HL-60 (cell line): ENCODE measurements around the gene INSC.

Experiments used
- DNase-seq, 2 experiments: peaks; one replicate each; pipeline ENCODE4 v3.0.0-alpha.2; 2010 to 2020; ENCODE audit warnings: low read depth in 1 of 2, low spot score in 1 of 2
- H3K27ac ChIP-seq: fragments of 250-450 bp; sonication (Bioruptor Pico); replicated peaks from 2 replicates; pipeline ENCODE4 v1.5.1; 2020; ENCODE audit warnings: mild to moderate bottlenecking, moderate library complexity
- H3K27me3 ChIP-seq: fragments of 250-450 bp; sonication (Bioruptor Pico); 2 replicates; pipeline ENCODE4 v1.5.1; 2021; ENCODE audit warnings: mild to moderate bottlenecking, moderate library complexity; ENCODE audit not compliant: insufficient read depth, poor library complexity, severe bottlenecking
- H3K4me3 ChIP-seq: replicated peaks from 2 replicates; pipeline ENCODE4 v1.5.1; 2011; ENCODE audit warnings: mild to moderate bottlenecking, control low read depth, low read length; ENCODE audit not compliant: insufficient read depth
- GABPA ChIP-seq: IDR thresholded peaks from 2 replicates; pipeline ENCODE4 v1.6.1; 2012; ENCODE audit warnings: low read depth
- POLR2AphosphoS5 ChIP-seq: IDR thresholded peaks from 2 replicates; pipeline ENCODE4 v1.6.1; 2012; ENCODE audit warnings: low read depth
- SPI1 ChIP-seq: IDR thresholded peaks from 2 replicates; pipeline ENCODE4 v1.6.1; 2012; ENCODE audit warnings: low read depth, mild to moderate bottlenecking, borderline replicate concordance
- TF ChIP-seq, protein P1 (sequence below): IDR thresholded peaks from one replicate; pipeline ENCODE4 v1.5.1; 2011; ENCODE audit warnings: low read length, control low read depth, inconsistent platforms; ENCODE audit not compliant: insufficient read depth
- TF ChIP-seq, protein P2 (sequence below): IDR thresholded peaks from 2 replicates; pipeline ENCODE4 v1.6.1; 2012; ENCODE audit warnings: low read depth; ENCODE audit not compliant: insufficient replicate concordance

Gene INSC

DNA sequence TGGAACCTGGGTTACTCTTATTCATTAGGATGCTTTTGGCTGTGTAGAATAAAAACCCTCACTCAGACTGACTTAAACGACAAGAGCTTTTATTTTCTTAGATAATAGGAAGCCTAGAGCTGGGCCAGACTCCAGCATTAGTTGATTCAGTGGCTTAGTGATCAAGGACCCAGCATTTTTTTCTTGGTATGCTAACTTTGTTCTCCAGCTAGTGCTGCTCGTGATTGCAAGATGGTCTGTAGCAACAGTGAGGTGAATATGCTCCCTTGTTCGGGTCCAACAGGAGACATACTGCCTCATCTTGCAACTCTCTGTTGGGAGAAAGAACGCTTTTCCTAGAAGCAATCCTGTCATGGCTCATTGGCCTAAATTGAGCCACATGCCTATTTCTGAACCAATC lies 33.4 kb downstream of the INSC start:
- no peak overlapping the region for H3K27ac ChIP-seq
- H3K27me3 ChIP-seq, result no peaks in the 10 kb centered on the region
- no peak for DNase-seq
- H3K4me3 ChIP-seq, result no peak overlapping the region
- TF ChIP-seq, protein P1, sequence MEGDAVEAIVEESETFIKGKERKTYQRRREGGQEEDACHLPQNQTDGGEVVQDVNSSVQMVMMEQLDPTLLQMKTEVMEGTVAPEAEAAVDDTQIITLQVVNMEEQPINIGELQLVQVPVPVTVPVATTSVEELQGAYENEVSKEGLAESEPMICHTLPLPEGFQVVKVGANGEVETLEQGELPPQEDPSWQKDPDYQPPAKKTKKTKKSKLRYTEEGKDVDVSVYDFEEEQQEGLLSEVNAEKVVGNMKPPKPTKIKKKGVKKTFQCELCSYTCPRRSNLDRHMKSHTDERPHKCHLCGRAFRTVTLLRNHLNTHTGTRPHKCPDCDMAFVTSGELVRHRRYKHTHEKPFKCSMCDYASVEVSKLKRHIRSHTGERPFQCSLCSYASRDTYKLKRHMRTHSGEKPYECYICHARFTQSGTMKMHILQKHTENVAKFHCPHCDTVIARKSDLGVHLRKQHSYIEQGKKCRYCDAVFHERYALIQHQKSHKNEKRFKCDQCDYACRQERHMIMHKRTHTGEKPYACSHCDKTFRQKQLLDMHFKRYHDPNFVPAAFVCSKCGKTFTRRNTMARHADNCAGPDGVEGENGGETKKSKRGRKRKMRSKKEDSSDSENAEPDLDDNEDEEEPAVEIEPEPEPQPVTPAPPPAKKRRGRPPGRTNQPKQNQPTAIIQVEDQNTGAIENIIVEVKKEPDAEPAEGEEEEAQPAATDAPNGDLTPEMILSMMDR, result no peak
- no peak for TF ChIP-seq GABPA
- TF ChIP-seq, protein P2, sequence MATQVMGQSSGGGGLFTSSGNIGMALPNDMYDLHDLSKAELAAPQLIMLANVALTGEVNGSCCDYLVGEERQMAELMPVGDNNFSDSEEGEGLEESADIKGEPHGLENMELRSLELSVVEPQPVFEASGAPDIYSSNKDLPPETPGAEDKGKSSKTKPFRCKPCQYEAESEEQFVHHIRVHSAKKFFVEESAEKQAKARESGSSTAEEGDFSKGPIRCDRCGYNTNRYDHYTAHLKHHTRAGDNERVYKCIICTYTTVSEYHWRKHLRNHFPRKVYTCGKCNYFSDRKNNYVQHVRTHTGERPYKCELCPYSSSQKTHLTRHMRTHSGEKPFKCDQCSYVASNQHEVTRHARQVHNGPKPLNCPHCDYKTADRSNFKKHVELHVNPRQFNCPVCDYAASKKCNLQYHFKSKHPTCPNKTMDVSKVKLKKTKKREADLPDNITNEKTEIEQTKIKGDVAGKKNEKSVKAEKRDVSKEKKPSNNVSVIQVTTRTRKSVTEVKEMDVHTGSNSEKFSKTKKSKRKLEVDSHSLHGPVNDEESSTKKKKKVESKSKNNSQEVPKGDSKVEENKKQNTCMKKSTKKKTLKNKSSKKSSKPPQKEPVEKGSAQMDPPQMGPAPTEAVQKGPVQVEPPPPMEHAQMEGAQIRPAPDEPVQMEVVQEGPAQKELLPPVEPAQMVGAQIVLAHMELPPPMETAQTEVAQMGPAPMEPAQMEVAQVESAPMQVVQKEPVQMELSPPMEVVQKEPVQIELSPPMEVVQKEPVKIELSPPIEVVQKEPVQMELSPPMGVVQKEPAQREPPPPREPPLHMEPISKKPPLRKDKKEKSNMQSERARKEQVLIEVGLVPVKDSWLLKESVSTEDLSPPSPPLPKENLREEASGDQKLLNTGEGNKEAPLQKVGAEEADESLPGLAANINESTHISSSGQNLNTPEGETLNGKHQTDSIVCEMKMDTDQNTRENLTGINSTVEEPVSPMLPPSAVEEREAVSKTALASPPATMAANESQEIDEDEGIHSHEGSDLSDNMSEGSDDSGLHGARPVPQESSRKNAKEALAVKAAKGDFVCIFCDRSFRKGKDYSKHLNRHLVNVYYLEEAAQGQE, result no peak
- no peak for TF ChIP-seq SPI1
- TF ChIP-seq POLR2AphosphoS5, result no peak

DNA sequence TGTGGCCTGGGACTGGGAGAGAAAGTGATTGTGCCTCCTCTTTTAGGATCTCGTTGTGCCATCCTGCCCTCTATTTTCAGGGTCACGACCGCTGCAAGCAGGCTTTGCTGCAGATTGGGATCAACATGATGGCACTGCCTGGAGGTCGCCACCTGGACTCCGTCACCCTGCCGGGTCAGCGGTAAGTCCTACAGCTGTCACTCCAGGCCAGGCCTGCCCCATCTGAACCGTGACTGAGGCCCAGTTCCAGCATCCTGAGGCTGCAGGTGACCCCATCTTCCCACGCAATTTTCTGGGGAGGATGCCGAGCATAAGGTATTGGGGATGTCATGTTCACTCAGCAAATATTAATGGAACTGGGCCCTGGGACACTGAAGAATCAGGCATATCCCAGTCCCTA lies 34.3 kb downstream of the INSC start:
- H3K27me3 ChIP-seq, result no peaks in the 10 kb centered on the region
- DNase-seq, result no peak
- no peak for TF ChIP-seq GABPA
- TF ChIP-seq POLR2AphosphoS5, result no peak
- no peak for TF ChIP-seq SPI1
- TF ChIP-seq, protein P1, result no peak
- no peak overlapping the region for H3K4me3 ChIP-seq
- no peak overlapping the region for H3K27ac ChIP-seq

DNA sequence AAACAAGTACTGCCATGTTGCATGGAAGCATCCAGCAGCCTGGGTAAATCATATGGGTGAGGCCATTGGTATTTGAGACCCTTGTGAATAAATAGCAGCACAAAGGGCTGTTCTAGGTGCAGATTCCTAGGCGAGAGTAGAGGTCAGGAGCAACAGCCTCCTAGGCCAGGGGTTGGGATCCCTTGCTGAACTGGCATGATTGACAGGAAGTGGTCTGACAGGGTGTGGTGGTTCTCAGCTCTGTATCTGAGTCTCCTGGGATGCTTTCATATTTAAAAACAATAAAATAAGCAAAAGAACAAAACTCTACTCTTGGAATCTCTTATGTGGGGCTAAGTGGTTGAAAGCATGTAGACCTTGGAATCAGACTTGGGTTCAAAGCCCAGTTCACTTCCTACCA lies 35.8 kb downstream of the INSC start:
- no peak for DNase-seq
- H3K27me3 ChIP-seq, result no peaks in the 10 kb centered on the region
- no peak overlapping the region for H3K27ac ChIP-seq
- H3K4me3 ChIP-seq, result no peak overlapping the region
- TF ChIP-seq, protein P1, result no peak
- TF ChIP-seq GABPA (no peak), POLR2AphosphoS5 (no peak), SPI1 (no peak)
- TF ChIP-seq, protein P2, result no peak

DNA sequence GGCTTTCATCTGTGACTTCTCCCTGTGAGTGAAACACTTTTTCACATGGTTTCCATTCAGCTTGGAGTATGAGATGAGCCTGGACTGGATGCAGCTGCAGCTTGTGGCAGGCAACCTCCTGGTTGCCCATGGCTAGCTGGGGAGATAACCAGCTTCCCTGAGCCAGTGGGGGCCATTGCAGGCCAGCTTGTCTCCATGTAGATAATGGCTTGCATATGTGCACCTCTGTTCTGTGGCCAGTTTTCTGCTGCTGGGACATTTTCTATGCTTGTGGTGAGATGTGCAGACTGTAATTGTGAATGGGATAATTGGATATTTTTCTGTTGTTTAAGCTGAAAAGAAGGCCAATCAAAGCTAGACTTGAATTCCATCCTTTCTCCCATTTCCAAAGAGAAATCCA lies 38.5 kb downstream of the INSC start:
- no peak for TF ChIP-seq SPI1
- TF ChIP-seq GABPA, result no peak
- no peak for TF ChIP-seq POLR2AphosphoS5
- TF ChIP-seq, protein P2, result no peak
- TF ChIP-seq, protein P1, result no peak
- H3K4me3 ChIP-seq, result no peak overlapping the region
- no peak overlapping the region for H3K27ac ChIP-seq
- H3K27me3 ChIP-seq, result no peaks in the 10 kb centered on the region
- DNase-seq, result no peak
